Posterior cingulate gyrus (tissue), 11 donors: ENCODE results near the gene GPAT3.
"Not testable (repeated sequence)": the region's sequence is repeated elsewhere in the genome, so short reads cannot be mapped to it uniquely, and the experiment has no call there.

ENCODE experiments used
- DNase-seq, 10 donors: peaks; one replicate each; pipeline versions ENCODE4 v3.0.0 to v3.0.0-alpha.2; 2020 to 2021; ENCODE audit warnings: mixed read lengths in 3 of 10
- intact Hi-C: fragments of 100-400 bp; cut with DNase I; formaldehyde crosslinking; loops from one replicate; pipeline ENCODE4 v1.15.1; 2023

Gene GPAT3

GRCh38 chr4:83535520-83536361, at the start of gene GPAT3:
Gene GPAT3 (plus strand): TSS chr4:83536108. CDS start chr4:83536623, 515 bp downstream.
- intact Hi-C loops: no loop called here

GRCh38 chr4:83486457-83487129, 49.3 kb upstream of the GPAT3 start:
- intact Hi-C loops: loop anchor here (10.0 kb wide), 1 partner anchor 452 kb away; the partner anchor contains the start of gene COPS4

More at GRCh38 chr4:83535520-83536361, at the start of gene GPAT3:
- peak; percentile 20 to 94 (median 58) for DNase-seq

DNA sequence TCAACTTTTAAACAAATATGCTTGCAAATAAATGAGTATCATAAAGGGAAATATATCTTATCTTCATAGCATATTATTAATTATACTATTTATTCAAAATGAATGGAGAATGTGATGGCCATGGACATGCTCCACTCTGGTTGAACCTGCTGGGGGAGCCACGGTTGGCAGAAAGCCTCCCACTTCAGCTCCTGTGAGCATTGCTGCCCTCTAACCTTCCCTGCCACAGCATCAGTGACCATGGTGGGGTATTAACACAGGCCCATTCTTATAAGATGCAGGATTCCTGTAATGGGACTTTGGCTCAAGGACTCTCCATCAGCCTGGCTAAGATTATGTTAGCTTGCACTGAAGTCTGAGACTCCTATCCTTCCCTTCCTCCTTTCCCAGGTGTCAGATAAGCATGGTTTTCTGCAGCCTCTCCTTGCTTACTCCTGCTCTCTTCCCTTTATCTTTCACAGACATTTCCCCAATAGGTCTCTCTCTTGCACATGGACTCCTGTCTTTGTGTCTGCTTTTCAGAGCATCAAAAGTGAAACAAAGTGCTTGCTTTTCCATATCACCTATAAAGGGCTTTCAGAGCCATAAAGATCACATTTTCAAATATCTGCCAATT, 46.1 kb upstream of the GPAT3 start:
- intact Hi-C loops: loop anchor here (5.0 to 10.0 kb wide), 2 partner anchors 147 to 455 kb away; partner anchors contain the start of gene COPS4
- DNase-seq: no peak

More at GRCh38 chr4:83486457-83487129, 49.3 kb upstream of the GPAT3 start:
- DNase-seq: no peak

DNA sequence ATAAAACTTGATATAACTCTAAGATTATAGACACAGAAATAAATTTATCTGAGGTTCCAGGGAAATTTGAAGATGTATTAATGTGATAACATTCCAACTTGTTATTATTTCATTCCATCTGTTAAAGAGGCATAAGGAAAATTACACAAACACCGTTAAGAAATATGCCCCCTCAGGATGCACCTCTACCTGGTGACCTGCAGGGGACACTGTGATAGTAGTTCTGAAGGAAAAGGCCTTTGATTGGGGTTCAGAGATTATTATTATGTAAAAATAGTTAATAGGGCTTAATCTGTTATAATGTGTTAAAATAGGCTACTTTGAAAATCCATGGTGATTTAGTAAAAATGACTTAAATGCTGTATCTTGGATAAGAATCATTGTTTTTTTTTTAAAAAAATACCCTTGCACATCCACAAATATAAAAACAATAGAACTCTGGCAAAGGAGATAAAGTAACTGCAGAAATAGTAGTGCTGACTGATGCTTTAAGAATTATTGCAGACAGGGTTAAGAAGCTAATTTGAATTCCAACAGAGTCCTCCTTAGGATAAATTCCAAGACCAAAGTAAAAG, 44.9 kb upstream of the GPAT3 start:
- intact Hi-C loops: loop anchor here (5.0 kb wide), 1 partner anchor 146 kb away; no protein-coding TSS in a partner anchor
- DNase-seq: no peak

DNA sequence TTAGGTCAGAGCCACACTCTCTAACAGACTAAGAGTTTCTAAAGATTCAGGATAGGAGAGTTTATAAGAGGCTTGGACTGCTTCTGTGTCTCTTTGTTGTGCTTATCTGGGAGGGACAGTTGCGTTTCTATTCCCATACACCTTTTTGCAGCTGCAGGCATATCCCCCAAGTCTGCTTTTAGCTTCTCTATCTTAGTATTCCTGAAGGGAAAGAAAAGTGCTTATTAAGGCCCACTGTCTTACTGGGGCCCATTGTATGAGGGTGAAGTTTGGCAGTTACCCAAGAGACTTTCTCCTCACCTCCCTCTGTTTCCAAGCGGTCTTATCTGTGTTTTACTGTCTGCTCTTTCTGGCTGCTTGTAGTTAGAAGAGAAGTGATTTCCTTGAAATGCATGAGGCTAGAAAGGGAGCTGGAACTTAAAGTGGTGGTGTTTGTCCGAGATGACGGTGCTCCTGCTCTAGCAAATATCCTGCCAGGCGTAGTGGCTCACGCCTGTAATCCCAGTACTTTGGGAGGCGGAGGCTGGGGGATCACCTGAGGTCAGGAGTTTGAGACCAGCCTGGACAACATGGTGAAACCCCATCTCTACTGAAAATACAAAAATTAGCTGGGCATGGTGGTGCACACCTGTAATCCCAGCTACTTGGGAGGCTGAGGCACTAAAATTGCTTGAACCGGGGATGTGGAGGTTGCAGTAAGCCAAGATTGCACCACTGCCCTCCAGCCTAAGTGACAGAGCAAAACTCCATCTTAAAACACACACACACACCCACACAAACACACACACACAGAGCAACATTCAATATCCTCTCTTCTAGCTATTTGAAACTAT, 39.6 kb upstream of the GPAT3 start:
- DNase-seq, intact Hi-C loops: not testable (repeated sequence)

- intact Hi-C loops: no loop called here
Measured at GRCh38 chr4:83498187-83498586, 37.7 kb upstream of the GPAT3 start.

DNA sequence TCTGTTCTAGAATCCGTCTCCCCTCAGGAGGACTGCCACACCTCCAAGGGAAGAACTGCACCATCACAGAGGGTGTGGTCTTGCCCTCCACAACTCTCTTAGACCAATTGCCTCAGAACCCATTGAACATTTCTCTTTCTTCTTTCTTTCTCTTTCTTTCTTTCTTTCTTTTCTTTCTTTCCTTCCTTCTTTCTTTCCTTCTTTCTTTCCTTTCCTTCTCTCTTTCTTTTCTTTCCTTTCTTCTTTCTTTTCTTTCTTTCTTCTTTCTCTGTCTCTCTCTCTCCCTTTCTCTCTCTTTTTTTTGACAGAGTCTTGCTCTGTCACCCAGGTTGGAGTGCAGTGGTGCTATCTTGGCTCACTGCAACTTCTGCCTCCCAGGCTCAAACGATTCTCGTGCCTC, 34.2 kb upstream of the GPAT3 start:
- DNase-seq, intact Hi-C loops: not testable (repeated sequence)

More at GRCh38 chr4:83498187-83498586, 37.7 kb upstream of the GPAT3 start:
- DNase-seq: no peak

GRCh38 chr4:83503974-83504373, 31.9 kb upstream of the GPAT3 start:
- DNase-seq: no peak
- intact Hi-C loops: no loop called here

GRCh38 chr4:83504503-83504902, 31.4 kb upstream of the GPAT3 start:
- no peak for DNase-seq
- intact Hi-C loops: no loop called here

- intact Hi-C loops: no loop called here
- DNase-seq: no peak
Measured at GRCh38 chr4:83504996-83505395, 30.9 kb upstream of the GPAT3 start.

DNA sequence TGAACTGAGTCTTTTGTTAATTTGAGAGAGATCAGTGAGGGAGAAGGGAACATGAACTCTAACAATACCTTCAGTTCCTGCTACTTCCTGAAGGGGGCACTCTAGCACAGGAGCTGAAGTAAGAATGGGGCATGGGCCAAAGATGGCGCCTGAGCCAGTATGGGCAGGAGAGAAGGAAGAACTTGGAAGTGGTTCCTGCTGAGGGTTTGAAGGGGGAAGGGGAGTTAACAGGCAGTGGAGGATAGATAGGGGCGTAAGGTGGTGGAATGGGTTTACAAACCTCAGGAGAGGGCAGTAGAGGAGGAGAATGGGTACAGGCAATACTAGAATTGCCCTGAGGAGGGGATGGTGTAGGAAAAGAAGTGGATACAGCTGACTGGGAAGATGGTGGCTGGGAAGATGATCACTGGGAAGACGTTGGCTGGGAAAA, 26.7 kb upstream of the GPAT3 start:
- DNase-seq: peak in 1 of 10 donors; percentile 20
- intact Hi-C loops: loop anchor here (1.0 kb wide), 1 partner anchor 131 kb away; no protein-coding TSS in a partner anchor

GRCh38 chr4:83510442-83510841, 25.5 kb upstream of the GPAT3 start:
- intact Hi-C loops: no loop called here
- no peak for DNase-seq

DNA sequence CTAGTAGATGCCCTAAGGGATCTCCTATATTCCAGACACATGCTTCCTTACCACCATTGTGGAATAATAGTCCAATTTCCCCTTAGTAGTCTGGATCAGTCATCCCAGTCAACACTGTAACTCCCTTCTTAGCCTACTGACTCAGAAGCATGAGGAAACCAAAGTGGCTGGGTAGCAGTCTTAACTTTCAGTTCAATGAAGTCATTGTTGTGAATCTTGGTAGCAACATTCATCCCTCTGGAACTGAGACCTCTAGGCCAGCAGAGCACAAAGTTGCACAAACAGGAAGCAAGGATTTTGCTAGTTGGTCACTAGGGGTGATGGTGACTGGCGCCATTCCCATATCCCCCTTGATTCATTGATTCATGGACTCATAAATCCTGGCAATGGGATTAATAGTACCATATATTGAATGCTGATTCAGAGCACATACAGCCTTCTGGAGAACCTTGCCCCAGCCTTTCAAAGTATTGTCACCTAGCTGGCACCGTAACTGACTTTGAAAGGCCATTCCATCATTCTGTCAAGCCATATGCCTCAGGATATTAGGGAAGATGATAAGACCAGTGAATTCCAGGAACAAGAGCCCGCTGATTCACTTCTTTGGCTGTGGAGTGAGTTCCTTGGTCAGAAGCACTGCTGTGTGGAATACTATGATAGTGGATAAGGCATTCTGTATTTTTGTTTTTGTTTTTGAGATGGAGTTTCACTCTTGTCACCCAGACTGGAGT, 19.7 kb upstream of the GPAT3 start:
- intact Hi-C loops: no loop called here
- no peak for DNase-seq

DNA sequence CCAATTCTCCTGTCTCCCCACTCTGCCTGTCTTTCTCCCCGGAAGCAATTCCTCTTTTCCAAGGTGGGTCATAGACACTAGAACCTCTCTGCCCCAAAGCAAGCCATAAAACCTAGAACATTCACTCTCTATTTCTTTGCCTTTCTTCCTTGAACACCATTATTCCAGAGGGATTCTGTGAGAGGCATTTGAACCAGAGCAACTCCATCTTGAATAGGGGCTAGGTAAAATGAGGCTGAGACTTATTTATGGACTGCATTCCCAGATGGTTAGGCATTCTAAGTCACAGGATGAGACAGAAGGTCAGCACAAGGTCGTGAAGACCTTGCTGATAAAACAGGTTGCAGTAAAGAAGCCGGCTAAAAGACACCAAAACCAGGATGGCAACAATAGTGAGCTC, 13.7 kb upstream of the GPAT3 start:
- intact Hi-C loops: no loop called here
- no peak for DNase-seq

GRCh38 chr4:83527671-83528070, 8.2 kb upstream of the GPAT3 start:
- no peak for DNase-seq
- intact Hi-C loops: no loop called here

GRCh38 chr4:83536362-83537272, 709 bp downstream of the GPAT3 start:
- intact Hi-C loops: no loop called here

DNA sequence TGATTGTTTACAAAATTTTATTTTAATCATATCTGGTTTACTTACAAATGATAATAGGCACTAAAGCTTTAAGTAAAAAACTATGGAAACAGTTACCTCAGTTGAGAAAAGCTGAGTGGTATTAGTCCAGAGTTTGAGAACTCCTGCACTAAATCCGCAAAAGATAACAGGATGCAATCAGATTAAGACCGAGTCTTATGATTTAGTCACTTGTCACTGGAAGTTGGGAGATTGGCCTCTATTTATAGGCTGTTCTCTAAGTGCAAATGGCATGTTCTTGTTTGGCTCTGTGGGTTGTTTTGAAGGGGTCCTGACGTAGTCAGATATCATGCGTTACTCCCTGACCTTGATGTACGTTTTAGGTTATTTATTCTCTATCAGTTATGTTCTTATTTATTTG, 6.3 kb downstream of the GPAT3 start:
- intact Hi-C loops: no loop called here

More at GRCh38 chr4:83536362-83537272, 709 bp downstream of the GPAT3 start:
- peak in 6 of 10 donors; percentile 13 to 85 (median 44) for DNase-seq

DNA sequence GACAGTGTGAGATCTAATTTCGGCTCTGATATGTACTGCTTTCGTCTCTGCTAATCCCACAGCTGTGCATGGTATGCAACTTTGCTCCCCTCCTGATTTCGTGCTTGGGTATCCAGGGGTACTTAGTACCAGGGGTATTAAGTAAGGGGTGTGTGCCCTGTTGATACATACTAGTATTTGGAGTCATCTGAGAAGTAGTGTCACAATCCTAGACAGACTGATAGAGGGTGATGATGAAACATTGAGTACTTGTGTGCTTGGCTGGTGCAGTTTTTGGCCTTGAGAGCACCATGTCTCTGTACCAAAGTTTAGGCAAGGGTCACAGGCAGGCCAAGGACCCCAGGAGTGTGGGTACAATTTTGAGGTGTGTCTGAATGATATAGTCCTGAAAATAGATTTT, 10.9 kb downstream of the GPAT3 start:
- intact Hi-C loops: no loop called here
- DNase-seq: no peak

More for the DNA sequence above, 6.3 kb downstream of the GPAT3 start:
- no peak for DNase-seq
